Coronary artery (tissue), 2 donors: ENCODE data around the gene MALL.
"Not testable (repeated sequence)": the region's sequence is repeated elsewhere in the genome, so short reads cannot be mapped to it uniquely, and the experiment has no call there.

Experiments
- DNase-seq: peaks from one replicate; pipeline ENCODE4 v3.0.0-alpha.2; 2017; ENCODE audit warnings: low spot score
- H3K27ac ChIP-seq, 2 donors: fragments of 200-600 bp; sonication (generic); one replicate each; pipeline ENCODE4 v1.5.1; 2016 to 2019
- H3K4me3 ChIP-seq: fragments of 200-600 bp; sonication (generic); 2 replicates; pipeline ENCODE4 v1.5.1; 2016; ENCODE audit warnings: mild to moderate bottlenecking, moderate library complexity
- CTCF ChIP-seq: fragments of 200-600 bp; sonication (generic); IDR thresholded peaks from one replicate; pipeline ENCODE4 v1.5.1; 2019; ENCODE audit warnings: antibody characterized with exemption

MALL gene

GRCh38 chr2:110115291-110116032 is at the start of gene MALL:
Gene MALL, minus strand, starts transcription at chr2:110115822. Its CDS starts 30 bp downstream, at chr2:110115792.
- no peak for TF ChIP-seq CTCF
- no peak for DNase-seq
- Histone ChIP-seq H3K4me3 (peak within 1 kb of the TSS; percentile 66), H3K27ac (peak within 1 kb of the TSS; percentile 43 to 52)

DNA sequence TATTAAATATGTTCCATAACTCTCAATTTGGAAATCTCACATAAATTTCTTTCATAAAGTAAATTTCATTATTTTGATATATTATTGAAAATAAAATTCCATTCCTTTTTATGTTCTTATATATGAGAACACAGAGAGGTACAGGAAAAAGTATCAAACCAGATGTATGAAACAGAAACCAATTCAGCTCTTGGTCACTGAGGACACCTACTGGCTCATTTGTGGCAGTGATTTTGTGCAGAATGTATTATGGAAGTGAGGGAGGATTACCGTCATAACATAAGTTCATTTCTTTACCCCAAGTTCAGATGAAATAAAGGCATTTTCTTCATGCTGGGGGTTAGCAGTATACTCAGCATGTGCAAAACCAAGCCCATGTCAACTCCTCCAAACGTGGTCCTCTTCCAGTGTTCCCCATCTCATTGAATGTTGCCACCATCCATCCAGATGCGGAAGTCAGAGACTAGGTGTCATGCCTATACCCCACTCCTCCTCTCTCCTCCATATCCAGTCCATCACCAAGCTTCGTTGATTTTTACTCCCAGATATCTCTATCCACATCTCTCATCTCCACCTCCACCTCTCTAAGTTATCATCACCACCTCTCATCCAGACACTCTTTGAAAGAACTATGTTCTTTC is 41.7 kb upstream of the MALL start:
- peak; percentile 79 for TF ChIP-seq CTCF
- DNase-seq, result no peak
- Histone ChIP-seq H3K4me3 (no peak overlapping the region), H3K27ac (no peak overlapping the region)

GRCh38 chr2:110154828-110155227 is 39.2 kb upstream of the MALL start:
- H3K4me3 ChIP-seq, DNase-seq, H3K27ac ChIP-seq: not testable (repeated sequence)

DNA sequence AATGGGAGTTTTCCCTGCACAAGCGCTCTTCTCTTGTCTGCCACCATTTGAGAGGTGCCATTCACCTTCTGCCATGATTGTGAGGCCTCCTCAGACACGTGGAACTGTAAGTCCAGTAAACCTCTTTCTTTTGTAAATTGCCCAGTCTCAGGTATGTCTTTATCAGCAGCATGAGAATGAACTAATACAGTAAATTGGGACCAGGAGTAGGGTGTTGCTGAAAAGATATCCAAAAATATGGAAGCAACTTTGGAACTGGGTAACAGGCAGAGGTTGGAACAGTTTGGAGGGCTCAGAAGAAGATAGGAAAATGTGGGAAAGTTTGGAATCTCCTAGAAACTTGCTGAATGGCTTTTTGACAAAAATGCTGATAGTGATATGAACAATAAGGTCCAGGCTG is 38.6 kb upstream of the MALL start:
- not testable (repeated sequence) for DNase-seq

DNA sequence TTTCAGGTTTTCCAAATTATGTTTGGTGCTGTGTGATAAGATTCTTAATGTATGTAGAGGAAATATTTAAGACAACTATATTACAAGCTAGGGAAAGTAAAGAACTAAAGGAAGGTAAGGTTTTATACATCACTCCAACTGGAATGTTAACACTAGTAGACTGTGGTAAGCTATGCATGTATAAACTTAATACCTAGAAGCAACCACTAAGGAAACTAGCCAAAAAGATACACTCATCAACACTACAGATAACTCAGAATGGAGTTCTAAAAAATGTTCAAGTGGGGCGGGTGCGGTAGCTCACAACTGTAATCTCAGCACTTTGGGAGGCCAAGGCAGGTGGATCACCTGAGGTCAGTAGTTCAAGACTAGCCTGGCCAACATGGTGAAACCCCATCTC is 37.8 kb upstream of the MALL start:
- no peak overlapping the region for H3K27ac ChIP-seq
- no peak overlapping the region for H3K4me3 ChIP-seq
- no peak for DNase-seq
- no peak for TF ChIP-seq CTCF

More for the DNA sequence above, 38.6 kb upstream of the MALL start:
- not testable (repeated sequence) for H3K27ac ChIP-seq, H3K4me3 ChIP-seq

GRCh38 chr2:110152943-110153342 is 37.3 kb upstream of the MALL start:
- Histone ChIP-seq H3K27ac (no peak overlapping the region), H3K4me3 (no peak overlapping the region)
- no peak for TF ChIP-seq CTCF
- no peak for DNase-seq

DNA sequence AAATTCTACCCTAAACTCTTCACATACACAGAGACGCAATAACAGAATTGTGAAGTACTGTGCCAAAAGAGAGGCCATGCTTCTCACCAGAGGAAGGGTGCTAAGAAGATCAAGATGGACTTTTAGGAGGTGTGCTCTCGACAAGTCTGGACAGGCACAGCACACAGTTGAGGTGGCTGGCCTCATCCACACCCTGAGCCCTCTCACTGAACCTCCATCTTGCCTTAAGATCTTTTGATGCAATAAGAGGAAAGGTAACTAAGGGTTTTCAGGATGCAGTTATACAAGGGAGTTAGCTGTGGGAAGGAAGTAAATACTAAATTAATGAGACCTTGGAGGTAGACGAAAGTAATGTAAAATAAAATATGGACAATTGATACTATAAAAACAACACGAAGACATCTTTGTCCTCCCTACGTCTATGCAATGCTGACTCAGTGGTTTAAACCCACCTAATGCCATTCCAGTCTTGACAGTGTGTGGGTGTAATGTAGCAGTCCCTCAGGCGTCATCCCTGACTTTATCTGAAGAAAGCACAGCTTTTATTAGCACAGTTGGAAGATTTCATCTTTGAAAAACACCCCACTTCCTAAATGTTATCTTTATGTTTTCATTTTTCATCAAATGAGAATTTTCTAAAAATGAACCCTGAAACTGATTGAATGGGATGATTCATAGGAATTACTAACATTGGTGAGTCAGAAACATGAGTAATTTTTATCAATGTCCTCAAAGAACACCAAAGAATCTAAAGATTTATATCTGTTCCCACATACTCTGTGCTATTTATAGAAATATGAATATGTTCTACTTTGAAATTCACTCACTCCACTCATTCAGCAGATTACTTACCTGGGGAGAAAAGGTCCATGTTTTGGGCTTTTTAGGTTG is 34.0 kb upstream of the MALL start:
- Histone ChIP-seq H3K4me3 (no peak overlapping the region), H3K27ac (peak overlapping the region in 1 of 2 donors; percentile 4)
- DNase-seq, result no peak
- no peak for TF ChIP-seq CTCF
